Measurements from ENCODE around the gene ZCCHC8. TPM values are rescaled to one million over a fixed set of nuclear protein-coding genes. Genes with fewer than 3 reads are reported as not detected.

Gene ZCCHC8
- total RNA-seq, 1 experiment from 2014 or later = 41.8 TPM

DNA sequence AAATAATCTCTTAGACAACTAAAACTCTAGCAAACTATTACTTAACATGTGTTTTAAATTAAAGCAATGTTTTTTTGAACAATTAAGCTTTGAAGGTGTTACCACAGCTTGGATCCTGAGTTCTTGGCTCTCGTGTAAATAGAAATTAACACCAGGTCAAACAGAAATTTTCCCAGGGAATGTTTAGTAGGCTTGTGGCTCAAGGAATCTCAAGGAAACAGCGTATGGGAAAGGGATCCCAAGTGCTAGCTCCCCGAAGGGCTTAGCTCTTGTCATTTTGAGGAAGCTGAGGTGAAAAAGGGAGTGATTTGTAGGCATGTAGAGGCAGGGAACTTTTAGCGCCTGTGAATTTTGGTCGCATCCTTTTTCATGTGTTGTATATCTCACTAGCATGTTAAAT is 37.8 kb upstream of the ZCCHC8 start:
- ChIA-PET POLR2A (interaction anchor here (0.6 to 4.3 kb wide), 4 partner anchors 10 to 128 kb away, joined by 3 to 34 read pairs (median 4); partner anchors contain the start of genes KNTC1, RSRC2 and ZCCHC8), CTCF (interaction anchor here (0.5 to 0.6 kb wide), 2 partner anchors 8 to 98 kb away, joined by 4 read pairs; no protein-coding TSS in a partner anchor)
- Mint-ChIP-seq H3K4me3 (ENCODE audit: unreplicated experiment) (no peak overlapping the region), H3K27ac (ENCODE audit: low read depth, unreplicated experiment) (no peak overlapping the region), H3K27me3 (ENCODE audit: insufficient read depth, unreplicated experiment) (no peaks in the 10 kb centered on the region), H3K9me3 (ENCODE audit: unreplicated experiment) (no peaks in the 10 kb centered on the region), H3K36me3 (ENCODE audit: insufficient read depth, unreplicated experiment) (peaks cover 52% of the 10 kb centered on the region), H3K4me1 (ENCODE audit: insufficient read depth, unreplicated experiment) (no peaks in the 10 kb centered on the region)
- DNase-seq (ENCODE audit: unreplicated experiment) = no peak
- no peak for TF ChIP-seq CTCF (IDR thresholded peaks at IDR 0.05; ENCODE audit: unreplicated experiment)
- intact Hi-C loops (cut with micrococcal nuclease) = no loop called here
- no TSS peak for BruUV-seq (replicated peaks)

GRCh38 chr12:122537021-122537420 is 36.3 kb upstream of the ZCCHC8 start:
- Mint-ChIP-seq H3K27me3 (ENCODE audit: insufficient read depth, unreplicated experiment) (no peaks in the 10 kb centered on the region), H3K36me3 (ENCODE audit: insufficient read depth, unreplicated experiment) (peaks cover 53% of the 10 kb centered on the region), H3K4me1 (ENCODE audit: insufficient read depth, unreplicated experiment) (no peaks in the 10 kb centered on the region), H3K27ac (ENCODE audit: low read depth, unreplicated experiment) (no peak overlapping the region), H3K9me3 (ENCODE audit: unreplicated experiment) (no peaks in the 10 kb centered on the region), H3K4me3 (ENCODE audit: unreplicated experiment) (no peak overlapping the region)
- CTCF ChIA-PET = interaction anchor here (0.6 kb wide), 1 partner anchor 99 kb away, joined by 3 read pairs; no protein-coding TSS in a partner anchor
- no peak for TF ChIP-seq CTCF (IDR thresholded peaks at IDR 0.05; ENCODE audit: unreplicated experiment)
- intact Hi-C loops (cut with micrococcal nuclease) = no loop called here
- no peak for DNase-seq (ENCODE audit: unreplicated experiment)
- POLR2A ChIA-PET = interaction anchor here (4.3 kb wide), 1 partner anchor 9 kb away, joined by 34 read pairs; the partner anchor contains the start of genes KNTC1 and RSRC2
- BruUV-seq (replicated peaks) = no TSS peak

DNA sequence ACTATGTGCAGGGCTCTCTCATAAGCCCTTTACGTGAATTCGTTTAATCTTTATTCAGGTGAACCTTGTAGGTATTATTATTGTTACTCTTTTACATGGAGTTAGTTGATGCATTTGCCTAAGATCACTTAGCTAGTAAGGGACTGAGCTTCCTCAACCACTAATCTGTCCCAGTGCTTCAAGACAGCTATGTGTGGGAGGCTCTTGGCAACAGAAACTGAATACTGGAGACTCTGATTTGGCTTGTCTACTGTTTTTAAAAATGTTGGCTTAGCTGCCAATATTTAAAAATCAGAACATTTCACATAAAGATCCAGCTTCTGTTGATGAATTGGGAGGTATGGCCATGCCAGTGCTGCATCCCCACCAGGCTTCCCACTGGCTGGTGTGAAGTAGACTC is 33.1 kb upstream of the ZCCHC8 start:
- Mint-ChIP-seq H3K27me3 (ENCODE audit: insufficient read depth, unreplicated experiment) (no peaks in the 10 kb centered on the region), H3K36me3 (ENCODE audit: insufficient read depth, unreplicated experiment) (peaks cover 51% of the 10 kb centered on the region), H3K27ac (ENCODE audit: low read depth, unreplicated experiment) (no peak overlapping the region), H3K4me1 (ENCODE audit: insufficient read depth, unreplicated experiment) (no peaks in the 10 kb centered on the region), H3K9me3 (ENCODE audit: unreplicated experiment) (no peaks in the 10 kb centered on the region), H3K4me3 (ENCODE audit: unreplicated experiment) (no peak overlapping the region)
- no peak for DNase-seq (ENCODE audit: unreplicated experiment)
- CTCF ChIA-PET = no interaction called here
- no peak for TF ChIP-seq CTCF (IDR thresholded peaks at IDR 0.05; ENCODE audit: unreplicated experiment)
- BruUV-seq (replicated peaks) = no TSS peak
- intact Hi-C loops (cut with micrococcal nuclease) = no loop called here
- POLR2A ChIA-PET = interaction anchor here (1.4 kb wide), 1 partner anchor 23 kb away, joined by 3 read pairs; no protein-coding TSS in a partner anchor

DNA sequence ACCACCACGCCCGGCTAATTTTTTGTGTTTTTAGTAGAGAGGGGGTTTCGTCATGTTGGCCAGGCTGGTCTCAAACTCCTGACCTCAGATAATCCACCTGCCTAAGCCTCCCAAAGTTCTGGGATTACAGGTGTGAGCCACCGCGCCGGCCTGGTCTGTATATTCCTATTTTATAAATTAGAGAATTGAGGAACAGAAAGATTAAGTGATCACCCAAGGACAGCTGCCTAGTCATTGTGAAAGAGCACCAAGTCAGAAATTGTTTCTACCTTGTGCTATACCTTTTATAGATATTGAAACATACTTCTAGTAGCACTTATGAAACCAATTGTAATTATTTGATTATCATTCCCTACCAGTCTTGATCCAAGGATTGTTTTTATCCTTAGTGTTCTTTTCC is 28.3 kb upstream of the ZCCHC8 start:
- DNase-seq (ENCODE audit: unreplicated experiment) = no peak
- Mint-ChIP-seq H3K9me3 (ENCODE audit: unreplicated experiment) (no peaks in the 10 kb centered on the region), H3K4me3 (ENCODE audit: unreplicated experiment) (no peak overlapping the region), H3K27ac (ENCODE audit: low read depth, unreplicated experiment) (no peak overlapping the region), H3K4me1 (ENCODE audit: insufficient read depth, unreplicated experiment) (no peaks in the 10 kb centered on the region), H3K36me3 (ENCODE audit: insufficient read depth, unreplicated experiment) (peaks cover 39% of the 10 kb centered on the region), H3K27me3 (ENCODE audit: insufficient read depth, unreplicated experiment) (no peaks in the 10 kb centered on the region)
- POLR2A ChIA-PET = interaction anchor here (0.6 to 13.1 kb wide), 5 partner anchors 9 to 129 kb away, joined by 3 to 271 read pairs (median 3); partner anchors contain the start of gene ZCCHC8
- CTCF ChIA-PET = interaction anchor here (0.6 to 1.2 kb wide), 3 partner anchors 11 to 903 kb away, joined by 3 to 4 read pairs (median 4); partner anchors contain the start of gene ORAI1
- intact Hi-C loops (cut with micrococcal nuclease) = loop anchor here (10.0 kb wide), 1 partner anchor 226 kb away; the partner anchor contains the start of gene DENR
- BruUV-seq (replicated peaks) = no TSS peak
- no peak for TF ChIP-seq CTCF (IDR thresholded peaks at IDR 0.05; ENCODE audit: unreplicated experiment)

Measured in MCF 10A (cell line).